HG02798 (cell line): ENCODE results near the gene ULBP3.

Experiments
- ATAC-seq: cut with Tn5 transposase; IDR thresholded peaks from one replicate; pipeline ENCODE4 v1.9.1; 2021; ENCODE audit warnings: mild to moderate bottlenecking; ENCODE audit not compliant: unreplicated experiment, poor library complexity

The ULBP3 gene

GRCh38 chr6:150068720-150069648 is at the start of gene ULBP3:
Gene ULBP3, minus strand, starts transcription at chr6:150069121. Its CDS starts 55 bp downstream, at chr6:150069066.
- peak; percentile 74 for ATAC-seq

GRCh38 chr6:150118627-150119026 is 49.7 kb upstream of the ULBP3 start:
- ATAC-seq, result no peak

GRCh38 chr6:150118203-150118602 is 49.3 kb upstream of the ULBP3 start:
- ATAC-seq, result no peak

GRCh38 chr6:150116200-150116800 is 47.4 kb upstream of the ULBP3 start:
- no peak for ATAC-seq

GRCh38 chr6:150115769-150116168 is 46.8 kb upstream of the ULBP3 start:
- no peak for ATAC-seq

- ATAC-seq, result no peak
Measured at GRCh38 chr6:150112233-150112632, 43.3 kb upstream of the ULBP3 start.

GRCh38 chr6:150102750-150103270 is 33.9 kb upstream of the ULBP3 start:
- ATAC-seq, result no peak

GRCh38 chr6:150100745-150101144 is 31.8 kb upstream of the ULBP3 start:
- no peak for ATAC-seq

- no peak for ATAC-seq
Measured at GRCh38 chr6:150099953-150100352, 31.0 kb upstream of the ULBP3 start.

GRCh38 chr6:150099546-150099945 is 30.6 kb upstream of the ULBP3 start:
- no peak for ATAC-seq

- no peak for ATAC-seq
Measured at GRCh38 chr6:150098155-150098554, 29.2 kb upstream of the ULBP3 start.

GRCh38 chr6:150093397-150093796 is 24.5 kb upstream of the ULBP3 start:
- no peak for ATAC-seq

GRCh38 chr6:150091476-150091875 is 22.6 kb upstream of the ULBP3 start:
- ATAC-seq, result no peak

- ATAC-seq, result no peak
Measured at GRCh38 chr6:150090328-150090727, 21.4 kb upstream of the ULBP3 start.

- ATAC-seq, result no peak
Measured at GRCh38 chr6:150088481-150089154, 19.7 kb upstream of the ULBP3 start.

GRCh38 chr6:150087336-150087735 is 18.4 kb upstream of the ULBP3 start:
- no peak for ATAC-seq

- no peak for ATAC-seq
Measured at GRCh38 chr6:150086026-150086425, 17.1 kb upstream of the ULBP3 start.

GRCh38 chr6:150084426-150084825 is 15.5 kb upstream of the ULBP3 start:
- no peak for ATAC-seq

- ATAC-seq, result no peak
Measured at GRCh38 chr6:150083839-150084238, 14.9 kb upstream of the ULBP3 start.

- no peak for ATAC-seq
Measured at GRCh38 chr6:150081702-150082101, 12.8 kb upstream of the ULBP3 start.

GRCh38 chr6:150079604-150080003 is 10.7 kb upstream of the ULBP3 start:
- no peak for ATAC-seq
